ENCODE results near the gene BAIAP2. TPM values are rescaled to one million over a fixed set of nuclear protein-coding genes. Genes with fewer than 3 reads are reported as not detected.

Gene BAIAP2
- total RNA-seq, 1 donor from 2014 or later: 80.3 TPM

GRCh38 chr17:80990921-80991644, 43.9 kb upstream of the BAIAP2 start:
- TF ChIP-seq CTCF (IDR thresholded peaks at IDR 0.05; ENCODE audit: insufficient read depth, low read length, poor library complexity, severe bottlenecking): no peak
- peaks cover 7% of the 10 kb centered on the region for H3K27me3 ChIP-seq (ENCODE audit: control insufficient read depth, insufficient read depth, low read length)
- H3K4me3 ChIP-seq (ENCODE audit: low read depth, low read length): peak overlapping the region; percentile 59
- peaks cover 2% of the 10 kb centered on the region for H3K36me3 ChIP-seq (ENCODE audit: control insufficient read depth, insufficient read depth, low read length)
- no peak for DNase-seq (ENCODE audit: low read depth)

DNA sequence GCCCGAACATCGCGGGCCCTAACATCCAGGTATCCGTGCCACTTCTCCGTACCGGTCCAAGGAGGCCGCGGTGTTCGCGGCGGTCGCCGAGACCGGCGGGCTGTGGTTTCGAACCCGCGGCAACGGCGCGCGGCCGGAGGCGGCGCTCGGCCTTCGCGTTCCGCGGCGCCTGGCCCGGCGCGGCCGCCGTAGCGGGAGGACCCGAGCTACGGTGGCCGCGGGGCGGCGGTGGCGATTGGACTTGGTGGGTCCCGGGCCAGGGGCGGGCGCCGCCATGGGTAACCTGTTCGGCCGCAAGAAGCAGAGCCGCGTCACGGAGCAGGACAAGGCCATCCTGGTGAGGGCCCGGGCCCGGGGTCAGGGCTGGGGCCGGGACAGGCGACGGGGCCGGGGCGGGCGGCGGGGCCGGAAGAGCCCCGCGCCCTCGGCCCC, 43.3 kb upstream of the BAIAP2 start, which contains the start of gene CHMP6:
Gene CHMP6 (plus strand): TSS at position 197 of the 432 bp plus-strand sequence. CDS start 78 bp downstream, at position 275.
- Histone ChIP-seq H3K4me3 (ENCODE audit: low read depth, low read length) (peak within 1 kb of the TSS; percentile 59), H3K36me3 (ENCODE audit: control insufficient read depth, insufficient read depth, low read length) (peaks cover 2% of the 10 kb centered on the region), H3K27me3 (ENCODE audit: control insufficient read depth, insufficient read depth, low read length) (peaks cover 7% of the 10 kb centered on the region)
- TF ChIP-seq CTCF (IDR thresholded peaks at IDR 0.05; ENCODE audit: insufficient read depth, low read length, poor library complexity, severe bottlenecking): no peak
- no peak for DNase-seq (ENCODE audit: low read depth)

- Histone ChIP-seq H3K4me3 (ENCODE audit: low read depth, low read length) (peak overlapping the region; percentile 59), H3K27me3 (ENCODE audit: control insufficient read depth, insufficient read depth, low read length) (peaks cover 4% of the 10 kb centered on the region), H3K36me3 (ENCODE audit: control insufficient read depth, insufficient read depth, low read length) (peaks cover 2% of the 10 kb centered on the region)
- no peak for DNase-seq (ENCODE audit: low read depth)
- no peak for TF ChIP-seq CTCF (IDR thresholded peaks at IDR 0.05; ENCODE audit: insufficient read depth, low read length, poor library complexity, severe bottlenecking)
Measured at GRCh38 chr17:80992077-80992947, 42.6 kb upstream of the BAIAP2 start.

GRCh38 chr17:80992948-80993624, 41.9 kb upstream of the BAIAP2 start:
- TF ChIP-seq CTCF (IDR thresholded peaks at IDR 0.05; ENCODE audit: insufficient read depth, low read length, poor library complexity, severe bottlenecking): no peak
- peaks cover under 1% of the 10 kb centered on the region for H3K27me3 ChIP-seq (ENCODE audit: control insufficient read depth, insufficient read depth, low read length)
- no peak for DNase-seq (ENCODE audit: low read depth)
- peak overlapping the region; percentile 59 for H3K4me3 ChIP-seq (ENCODE audit: low read depth, low read length)
- H3K36me3 ChIP-seq (ENCODE audit: control insufficient read depth, insufficient read depth, low read length): peaks cover 2% of the 10 kb centered on the region

- TF ChIP-seq CTCF (IDR thresholded peaks at IDR 0.05; ENCODE audit: insufficient read depth, low read length, poor library complexity, severe bottlenecking): no peak
- Histone ChIP-seq H3K36me3 (ENCODE audit: control insufficient read depth, insufficient read depth, low read length) (peaks cover 2% of the 10 kb centered on the region), H3K4me3 (ENCODE audit: low read depth, low read length) (no peak overlapping the region), H3K27me3 (ENCODE audit: control insufficient read depth, insufficient read depth, low read length) (no peaks in the 10 kb centered on the region)
- no peak for DNase-seq (ENCODE audit: low read depth)
Measured at GRCh38 chr17:80995131-80995530, 39.8 kb upstream of the BAIAP2 start.
